GM12875 (cell line): ENCODE data around the gene LARP6.

Experiments
- H3K4me3 ChIP-seq: one replicate; pipeline ENCODE4 v1.5.1; 2011; ENCODE audit warnings: low read depth, low read length, control low read depth
- TF ChIP-seq, protein P1 (sequence below): IDR thresholded peaks from 2 replicates; pipeline ENCODE4 v1.5.1; 2011; ENCODE audit warnings: low read depth, mild to moderate bottlenecking, control low read depth, inconsistent platforms, low read length, moderate library complexity, borderline replicate concordance; ENCODE audit not compliant: insufficient read depth

LARP6 gene

DNA sequence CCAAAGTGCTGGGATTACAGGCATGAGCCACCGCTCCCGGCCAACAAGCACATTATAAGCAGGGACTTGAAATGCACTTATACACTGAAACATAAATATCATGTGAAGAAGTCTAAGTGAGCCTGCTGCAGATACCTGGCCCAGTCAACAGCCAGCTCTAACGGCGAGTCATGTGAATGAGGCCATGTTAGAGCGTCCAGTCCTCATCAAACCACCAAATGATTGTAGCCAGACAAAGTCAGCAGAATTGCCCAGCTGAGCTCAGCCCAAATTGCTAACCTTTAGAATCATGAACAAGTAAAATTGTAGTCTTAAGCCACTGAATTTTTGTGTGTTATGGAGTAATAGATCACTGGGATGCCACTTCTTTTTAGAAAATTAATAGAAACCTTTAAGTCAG lies 52.8 kb downstream of the LARP6 start:
- H3K4me3 ChIP-seq, result no peak overlapping the region
- TF ChIP-seq, protein P1, sequence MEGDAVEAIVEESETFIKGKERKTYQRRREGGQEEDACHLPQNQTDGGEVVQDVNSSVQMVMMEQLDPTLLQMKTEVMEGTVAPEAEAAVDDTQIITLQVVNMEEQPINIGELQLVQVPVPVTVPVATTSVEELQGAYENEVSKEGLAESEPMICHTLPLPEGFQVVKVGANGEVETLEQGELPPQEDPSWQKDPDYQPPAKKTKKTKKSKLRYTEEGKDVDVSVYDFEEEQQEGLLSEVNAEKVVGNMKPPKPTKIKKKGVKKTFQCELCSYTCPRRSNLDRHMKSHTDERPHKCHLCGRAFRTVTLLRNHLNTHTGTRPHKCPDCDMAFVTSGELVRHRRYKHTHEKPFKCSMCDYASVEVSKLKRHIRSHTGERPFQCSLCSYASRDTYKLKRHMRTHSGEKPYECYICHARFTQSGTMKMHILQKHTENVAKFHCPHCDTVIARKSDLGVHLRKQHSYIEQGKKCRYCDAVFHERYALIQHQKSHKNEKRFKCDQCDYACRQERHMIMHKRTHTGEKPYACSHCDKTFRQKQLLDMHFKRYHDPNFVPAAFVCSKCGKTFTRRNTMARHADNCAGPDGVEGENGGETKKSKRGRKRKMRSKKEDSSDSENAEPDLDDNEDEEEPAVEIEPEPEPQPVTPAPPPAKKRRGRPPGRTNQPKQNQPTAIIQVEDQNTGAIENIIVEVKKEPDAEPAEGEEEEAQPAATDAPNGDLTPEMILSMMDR, result no peak

DNA sequence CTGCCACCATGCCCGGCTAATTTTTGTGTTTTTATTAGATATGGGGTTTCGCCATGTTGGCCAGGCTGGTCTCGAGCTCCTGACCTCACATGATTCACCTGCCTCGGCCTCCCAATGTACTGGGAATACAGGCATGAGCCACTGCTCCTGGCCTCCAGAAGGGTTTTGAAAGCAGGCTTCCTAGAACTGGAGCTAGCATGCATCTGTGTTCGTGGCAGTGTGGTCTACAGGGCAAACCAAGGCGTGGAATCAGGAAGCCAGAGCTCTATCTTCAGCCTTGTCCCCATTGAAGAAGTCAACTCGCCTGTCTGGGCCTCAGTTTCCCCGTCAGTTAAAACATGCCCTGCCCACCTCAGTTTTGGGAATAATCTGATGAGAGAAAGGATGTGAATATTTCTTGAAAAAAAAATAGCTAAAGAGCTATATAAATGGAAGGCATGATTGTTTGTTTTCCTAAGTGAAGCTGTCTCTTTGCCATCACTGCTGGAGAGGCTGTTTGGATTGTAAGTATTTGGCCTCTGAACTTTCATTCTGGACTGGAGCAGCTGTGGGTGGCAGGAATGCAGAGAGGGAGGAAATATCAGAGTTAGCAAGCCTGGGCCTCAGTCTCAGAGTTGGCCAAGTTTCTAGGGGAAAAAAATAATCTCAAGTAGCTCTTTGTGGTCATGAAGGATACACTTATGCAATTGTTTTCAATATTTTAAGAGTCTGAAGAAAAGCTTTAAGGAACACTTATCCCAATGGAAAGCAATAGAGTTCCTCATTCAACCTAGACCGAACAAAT lies 54.1 kb downstream of the LARP6 start:
- TF ChIP-seq, protein P1, result no peak
- H3K4me3 ChIP-seq, result no peak overlapping the region

DNA sequence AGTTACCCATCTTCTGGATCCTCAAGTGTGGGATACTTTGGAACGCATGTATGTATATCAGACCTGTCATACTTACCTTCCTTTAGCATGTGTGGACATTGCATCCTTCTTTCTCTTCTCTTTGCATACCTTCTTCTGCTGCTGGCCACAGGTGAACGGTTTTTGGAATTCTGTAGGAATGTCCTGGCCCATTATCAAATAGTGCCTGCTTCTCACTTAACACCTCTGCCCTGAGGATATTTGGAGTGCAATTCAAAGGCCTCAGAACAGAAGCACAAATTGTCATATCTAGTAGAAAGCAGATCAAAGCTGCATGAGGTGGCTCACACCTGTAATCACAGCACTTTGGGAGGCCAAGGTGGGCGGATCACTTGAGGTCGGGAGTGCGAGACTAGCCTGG lies 56.5 kb downstream of the LARP6 start:
- TF ChIP-seq, protein P1, result no peak

GRCh38 chr15:70796516-70797310 lies 57.2 kb downstream of the LARP6 start:
- TF ChIP-seq, protein P1, result no peak
- no peak overlapping the region for H3K4me3 ChIP-seq

More for the DNA sequence above, 56.5 kb downstream of the LARP6 start:
- H3K4me3 ChIP-seq, result no peak overlapping the region

- no peak overlapping the region for H3K4me3 ChIP-seq
- TF ChIP-seq, protein P1, result no peak
Observed at GRCh38 chr15:70795311-70795665, 58.7 kb downstream of the LARP6 start.

DNA sequence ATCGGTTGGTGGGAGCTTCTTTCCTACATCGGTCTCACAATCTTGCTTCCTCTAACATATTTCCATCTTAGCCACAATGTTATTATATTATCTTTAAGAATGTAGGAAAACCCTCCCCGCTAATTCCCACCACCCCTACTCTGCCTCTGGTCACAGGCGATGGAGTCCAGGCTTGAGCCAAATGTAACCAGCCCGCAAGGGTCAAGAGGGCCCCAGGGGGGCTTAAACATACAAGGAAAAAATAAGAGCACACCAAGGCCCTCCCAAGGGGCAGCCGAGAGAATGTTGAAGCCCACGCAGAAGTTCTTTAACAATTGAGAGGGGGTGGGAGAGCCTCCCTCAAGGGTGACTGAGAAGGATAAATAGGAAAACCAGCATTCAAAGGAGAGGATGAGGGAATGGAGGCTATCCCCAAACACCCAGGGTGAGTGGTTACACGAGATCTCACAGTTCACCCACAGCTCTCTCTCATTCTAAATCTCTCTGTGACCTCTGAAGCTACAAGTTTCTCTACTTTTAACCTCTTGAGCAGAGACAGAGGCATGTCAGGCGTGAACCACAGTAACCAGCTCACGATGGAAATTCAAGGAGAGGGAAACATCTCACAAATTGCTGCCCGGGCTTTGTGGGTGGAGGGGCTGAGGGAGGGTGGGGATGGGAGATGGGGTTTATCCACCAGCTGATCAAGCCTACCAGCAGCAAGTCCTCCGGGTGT lies 59.2 kb downstream of the LARP6 start:
- no peak overlapping the region for H3K4me3 ChIP-seq
- TF ChIP-seq, protein P1, result no peak
